SK-N-SH (cell line): Measurements from ENCODE around the gene TDRD9. TPM values are rescaled to one million over a fixed set of nuclear protein-coding genes. Genes with fewer than 3 reads are reported as not detected.

Experiments used
- CTCF ChIA-PET: fragments of 300-600, 350-600 bp; formaldehyde crosslinking; extraction: SDS; loops from one replicate; lab custom pipeline; 2021; lab: Yijun Ruan, JAX
- POLR2A ChIA-PET: fragments of 350-600 bp; sonication (Branson Sonifier 250); formaldehyde crosslinking; extraction: SDS; loops from one replicate; lab custom pipeline; 2020; ENCODE audit warnings: antibody characterized with exemption, inconsistent platforms; lab: Yijun Ruan, JAX
- DNase-seq: peaks from one replicate; pipeline ENCODE4 v3.0.0; 2012
- H2AFZ ChIP-seq: fragments of 200-600 bp; sonication (generic); 2 replicates; pipeline ENCODE4 v1.8.1; 2016; ENCODE audit warnings: antibody characterized with exemption, mild to moderate bottlenecking, low read depth
- H3F3A ChIP-seq: fragments of 200-600 bp; sonication (generic); replicated peaks from 2 replicates; pipeline ENCODE3; 2016; ENCODE audit warnings: antibody characterized with exemption, mild to moderate bottlenecking; ENCODE audit not compliant: insufficient read depth
- H3K27ac ChIP-seq, 2 experiments: fragments of 200-500 bp in 1 of 2; fragments of 200-600 bp in 1 of 2; sonication (Bioruptor generic) in 1 of 2; sonication (generic), shearing (Covaris generic) in 1 of 2; 2 replicates each; pipeline versions ENCODE4 v1.5.1 to v1.6.1; 2014 to 2016; ENCODE audit warnings: low read depth in 2 of 2, inconsistent platforms in 1 of 2, low read length in 1 of 2, mild to moderate bottlenecking in 1 of 2, mixed read lengths in 1 of 2
- H3K27me3 ChIP-seq: fragments of 200-600 bp; sonication (generic), shearing (Covaris generic); 2 replicates; pipeline ENCODE4 v1.6.1; 2016; ENCODE audit warnings: mixed run types; ENCODE audit not compliant: insufficient read depth
- H3K36me3 ChIP-seq, 2 experiments: fragments of 200-500 bp in 1 of 2; fragments of 200-600 bp in 1 of 2; sonication (Bioruptor generic) in 1 of 2; sonication (generic) in 1 of 2; replicated peaks in 1 of 2; 2 replicates each; pipeline versions ENCODE3 to v1.5.1; 2014 to 2016; ENCODE audit warnings: low read length in 1 of 2, mild to moderate bottlenecking in 1 of 2; ENCODE audit not compliant: insufficient read depth in 2 of 2, control insufficient read depth in 1 of 2
- H3K4me1 ChIP-seq, 2 experiments: fragments of 200-500 bp in 1 of 2; fragments of 200-600 bp in 1 of 2; sonication (Bioruptor generic) in 1 of 2; sonication (generic), shearing (Covaris generic) in 1 of 2; 2 replicates each; pipeline versions ENCODE4 v1.5.1 to v1.6.1; 2014 to 2016; ENCODE audit warnings: low read depth in 1 of 2, low read length in 1 of 2, mixed run types in 1 of 2; ENCODE audit not compliant: insufficient read depth in 2 of 2, control insufficient read depth in 1 of 2
- H3K4me2 ChIP-seq: fragments of 200-600 bp; sonication (generic), shearing (Covaris generic); 2 replicates; pipeline ENCODE4 v1.6.1; 2017; ENCODE audit warnings: mixed run types
- H3K4me3 ChIP-seq, 2 experiments: fragments of 200-500 bp in 1 of 2; fragments of 200-600 bp in 1 of 2; sonication (Bioruptor generic) in 1 of 2; sonication (generic), shearing (Covaris generic) in 1 of 2; 2 replicates each; pipeline versions ENCODE4 v1.5.1 to v1.8.1; 2014 to 2016; ENCODE audit warnings: low read depth in 2 of 2, inconsistent platforms in 1 of 2, low read length in 1 of 2, mild to moderate bottlenecking in 1 of 2, mixed read lengths in 1 of 2, moderate library complexity in 1 of 2
- H3K79me2 ChIP-seq: fragments of 200-600 bp; sonication (generic); 2 replicates; pipeline ENCODE4 v1.8.1; 2017; ENCODE audit warnings: mild to moderate bottlenecking; ENCODE audit not compliant: insufficient read depth
- H3K9ac ChIP-seq: fragments of 200-600 bp; sonication (generic); 2 replicates; pipeline ENCODE4 v1.6.1; 2017; ENCODE audit warnings: mixed run types
- H3K9me2 ChIP-seq: fragments of 200-600 bp; sonication (generic); 2 replicates; pipeline ENCODE4 v1.6.1; 2017; ENCODE audit warnings: mixed run types
- H3K9me3 ChIP-seq: fragments of 200-600 bp; sonication (generic); 2 replicates; pipeline ENCODE4 v1.6.1; 2017; ENCODE audit warnings: mixed run types, mild to moderate bottlenecking, moderate library complexity
- H4K20me1 ChIP-seq: fragments of 200-600 bp; sonication (generic); 2 replicates; pipeline ENCODE4 v1.6.1; 2017; ENCODE audit warnings: mild to moderate bottlenecking, mixed run types; ENCODE audit not compliant: insufficient read depth
- FOXM1 ChIP-seq: IDR thresholded peaks from 2 replicates; pipeline ENCODE4 v1.4.0; 2012; ENCODE audit warnings: low read depth, mild to moderate bottlenecking
- GATA2 ChIP-seq: sonication (generic); formaldehyde crosslinking; IDR thresholded peaks from 2 replicates; pipeline ENCODE4 v1.5.0; 2020; ENCODE audit warnings: mild to moderate bottlenecking, missing genetic modification reagents
- JUND ChIP-seq: IDR thresholded peaks from 2 replicates; pipeline ENCODE4 v1.4.0; 2012
- NRF1 ChIP-seq: IDR thresholded peaks from 2 replicates; pipeline ENCODE4 v1.6.1; 2012; ENCODE audit warnings: low read depth, mild to moderate bottlenecking, low read length
- POLR2AphosphoS5 ChIP-seq: IDR thresholded peaks from 2 replicates; pipeline ENCODE4 v1.6.1; 2012; ENCODE audit warnings: low read depth, low read length
- RAD21 ChIP-seq: IDR thresholded peaks from 2 replicates; pipeline ENCODE4 v1.6.1; 2012; ENCODE audit warnings: mild to moderate bottlenecking, low read length
- RFX5 ChIP-seq: IDR thresholded peaks from 2 replicates; pipeline ENCODE4 v1.6.1; 2012; ENCODE audit warnings: mild to moderate bottlenecking, improper control_type of control experiment, low read length
- SMC3 ChIP-seq: IDR thresholded peaks from 2 replicates; pipeline ENCODE4 v1.6.1; 2012; ENCODE audit warnings: low read depth, low read length, improper control_type of control experiment
- TEAD4 ChIP-seq: IDR thresholded peaks from 2 replicates; pipeline ENCODE4 v1.4.0; 2012; ENCODE audit warnings: mild to moderate bottlenecking, borderline replicate concordance; ENCODE audit not compliant: insufficient read depth
- USF1 ChIP-seq: IDR thresholded peaks from 2 replicates; pipeline ENCODE4 v1.4.0; 2012; ENCODE audit warnings: low read depth, borderline replicate concordance
- USF2 ChIP-seq: fragments of 150-350 bp; IDR thresholded peaks from 2 replicates; pipeline ENCODE4 v1.6.1; 2017; ENCODE audit warnings: antibody characterized with exemption, low read length, low read depth, borderline replicate concordance
- ZBTB33 ChIP-seq: IDR thresholded peaks from 2 replicates; pipeline ENCODE4 v1.4.0; 2012; ENCODE audit warnings: low read depth, borderline replicate concordance
- WGBS: methylation state at CpG from one replicate; pipeline ENCODE4 v1.1.6; 2017; ENCODE audit warnings: low lambda C conversion rate; 5-methylcytosine and 5-hydroxymethylcytosine counted together
- polyA plus RNA-seq, 3 experiments: library from polyadenylated mRNA; depleted of rRNA; stranded (reverse); fragments of >200 nt; gene quantifications; 2 replicates each; pipeline ENCODE4 v1.2.3, GENCODE V29; 2012
- TF ChIP-seq, protein P1 (sequence below): fragments of 150-350 bp; IDR thresholded peaks from 2 replicates; pipeline ENCODE4 v1.6.1; 2016; ENCODE audit warnings: mild to moderate bottlenecking, low read depth, low read length
- TF ChIP-seq, protein P2 (sequence below): fragments of 200-600 bp; sonication (generic); IDR thresholded peaks from 2 replicates; pipeline ENCODE4 v1.6.1; 2017; ENCODE audit warnings: antibody characterized with exemption, mild to moderate bottlenecking, moderate library complexity
- TF ChIP-seq, protein P3 (sequence below): IDR thresholded peaks from 2 replicates; pipeline ENCODE4; 2012
- TF ChIP-seq, protein P4 (sequence below): IDR thresholded peaks from 2 replicates; pipeline ENCODE4 v1.4.0; 2012; ENCODE audit warnings: low read depth

TDRD9 gene
- polyA plus RNA-seq, 1 of the 3 experiments (the other 2 are of a cell fraction): not detected

GRCh38 chr14:103995876-103996275 lies 67.6 kb downstream of the TDRD9 start:
- no peaks in the 10 kb centered on the region for H3K79me2 ChIP-seq
- no peak overlapping the region for H3K4me2 ChIP-seq
- DNase-seq: no peak
- H3K27ac ChIP-seq: no peak overlapping the region
- H4K20me1 ChIP-seq: no peaks in the 10 kb centered on the region
- no peaks in the 10 kb centered on the region for H3K9me3 ChIP-seq
- ChIA-PET POLR2A (no interaction called here), CTCF (interaction anchor here (1.2 to 1.8 kb wide), 2 partner anchors 16 to 98 kb away, joined by 3 to 4 read pairs; no protein-coding TSS in a partner anchor)
- TF ChIP-seq SMC3 (no peak), USF1 (no peak), GATA2 (CRISPR knock-in tag) (no peak), FOXM1 (no peak), JUND (no peak), RAD21 (no peak)
- TF ChIP-seq, protein P1, sequence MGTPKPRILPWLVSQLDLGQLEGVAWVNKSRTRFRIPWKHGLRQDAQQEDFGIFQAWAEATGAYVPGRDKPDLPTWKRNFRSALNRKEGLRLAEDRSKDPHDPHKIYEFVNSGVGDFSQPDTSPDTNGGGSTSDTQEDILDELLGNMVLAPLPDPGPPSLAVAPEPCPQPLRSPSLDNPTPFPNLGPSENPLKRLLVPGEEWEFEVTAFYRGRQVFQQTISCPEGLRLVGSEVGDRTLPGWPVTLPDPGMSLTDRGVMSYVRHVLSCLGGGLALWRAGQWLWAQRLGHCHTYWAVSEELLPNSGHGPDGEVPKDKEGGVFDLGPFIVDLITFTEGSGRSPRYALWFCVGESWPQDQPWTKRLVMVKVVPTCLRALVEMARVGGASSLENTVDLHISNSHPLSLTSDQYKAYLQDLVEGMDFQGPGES: no peak
- TF ChIP-seq, protein P2, sequence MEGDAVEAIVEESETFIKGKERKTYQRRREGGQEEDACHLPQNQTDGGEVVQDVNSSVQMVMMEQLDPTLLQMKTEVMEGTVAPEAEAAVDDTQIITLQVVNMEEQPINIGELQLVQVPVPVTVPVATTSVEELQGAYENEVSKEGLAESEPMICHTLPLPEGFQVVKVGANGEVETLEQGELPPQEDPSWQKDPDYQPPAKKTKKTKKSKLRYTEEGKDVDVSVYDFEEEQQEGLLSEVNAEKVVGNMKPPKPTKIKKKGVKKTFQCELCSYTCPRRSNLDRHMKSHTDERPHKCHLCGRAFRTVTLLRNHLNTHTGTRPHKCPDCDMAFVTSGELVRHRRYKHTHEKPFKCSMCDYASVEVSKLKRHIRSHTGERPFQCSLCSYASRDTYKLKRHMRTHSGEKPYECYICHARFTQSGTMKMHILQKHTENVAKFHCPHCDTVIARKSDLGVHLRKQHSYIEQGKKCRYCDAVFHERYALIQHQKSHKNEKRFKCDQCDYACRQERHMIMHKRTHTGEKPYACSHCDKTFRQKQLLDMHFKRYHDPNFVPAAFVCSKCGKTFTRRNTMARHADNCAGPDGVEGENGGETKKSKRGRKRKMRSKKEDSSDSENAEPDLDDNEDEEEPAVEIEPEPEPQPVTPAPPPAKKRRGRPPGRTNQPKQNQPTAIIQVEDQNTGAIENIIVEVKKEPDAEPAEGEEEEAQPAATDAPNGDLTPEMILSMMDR: no peak
- TF ChIP-seq, protein P3, sequence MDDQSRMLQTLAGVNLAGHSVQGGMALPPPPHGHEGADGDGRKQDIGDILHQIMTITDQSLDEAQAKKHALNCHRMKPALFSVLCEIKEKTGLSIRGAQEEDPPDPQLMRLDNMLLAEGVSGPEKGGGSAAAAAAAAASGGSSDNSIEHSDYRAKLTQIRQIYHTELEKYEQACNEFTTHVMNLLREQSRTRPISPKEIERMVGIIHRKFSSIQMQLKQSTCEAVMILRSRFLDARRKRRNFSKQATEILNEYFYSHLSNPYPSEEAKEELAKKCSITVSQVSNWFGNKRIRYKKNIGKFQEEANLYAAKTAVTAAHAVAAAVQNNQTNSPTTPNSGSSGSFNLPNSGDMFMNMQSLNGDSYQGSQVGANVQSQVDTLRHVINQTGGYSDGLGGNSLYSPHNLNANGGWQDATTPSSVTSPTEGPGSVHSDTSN: no peak
- no peaks in the 10 kb centered on the region for H3K9me2 ChIP-seq
- WGBS: 36% methylated on average over 5 of the region's 5 CpGs
- no peaks in the 10 kb centered on the region for H3F3A ChIP-seq
- H2AFZ ChIP-seq: no peak overlapping the region
- no peaks in the 10 kb centered on the region for H3K36me3 ChIP-seq
- H3K9ac ChIP-seq: no peak overlapping the region
- H3K4me3 ChIP-seq: no peak overlapping the region
- H3K27me3 ChIP-seq: peaks cover 12% of the 10 kb centered on the region
- no peaks in the 10 kb centered on the region for H3K4me1 ChIP-seq

- 50% methylated on average over 7 of the region's 8 CpGs for WGBS
- H3K9ac ChIP-seq: no peak overlapping the region
- CTCF ChIA-PET: interaction anchor here (1.1 kb wide), 1 partner anchor 16 kb away, joined by 3 read pairs; no protein-coding TSS in a partner anchor
These were observed 69.1 kb downstream of the TDRD9 start for GRCh38 chr14:103997391-103997790.

More at GRCh38 chr14:103997391-103997790, 69.1 kb downstream of the TDRD9 start:
- Histone ChIP-seq H2AFZ (no peak overlapping the region), H3F3A (no peaks in the 10 kb centered on the region), H3K27ac (no peak overlapping the region), H3K79me2 (no peaks in the 10 kb centered on the region), H3K4me1 (no peaks in the 10 kb centered on the region), H3K27me3 (peaks cover 12% of the 10 kb centered on the region), H3K4me3 (no peak overlapping the region), H3K9me2 (no peaks in the 10 kb centered on the region), H3K9me3 (no peaks in the 10 kb centered on the region), H4K20me1 (no peaks in the 10 kb centered on the region), H3K36me3 (no peaks in the 10 kb centered on the region), H3K4me2 (no peak overlapping the region)
- no peak for DNase-seq
- POLR2A ChIA-PET: no interaction called here
- TF ChIP-seq ZBTB33 (no peak), GATA2 (CRISPR knock-in tag) (no peak), SMC3 (no peak), POLR2AphosphoS5 (no peak), JUND (no peak), USF2 (no peak), RFX5 (no peak), NRF1 (no peak), TEAD4 (no peak)
- TF ChIP-seq, protein P1: no peak
- TF ChIP-seq, protein P4, sequence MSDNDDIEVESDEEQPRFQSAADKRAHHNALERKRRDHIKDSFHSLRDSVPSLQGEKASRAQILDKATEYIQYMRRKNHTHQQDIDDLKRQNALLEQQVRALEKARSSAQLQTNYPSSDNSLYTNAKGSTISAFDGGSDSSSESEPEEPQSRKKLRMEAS: no peak
